Right lobe of liver (tissue), 6 donors: ENCODE results near the gene GGTA1. TPM values are rescaled to one million over a fixed set of nuclear protein-coding genes. Genes with fewer than 3 reads are reported as not detected.

ENCODE experiments used
- ATAC-seq, 4 donors: fragments of 200-7000 bp; cut with Tn5 transposase; one replicate each; pipeline ENCODE4 v1.9.1; 2020; ENCODE audit warnings: mild to moderate bottlenecking in 4 of 4, moderate library complexity in 4 of 4
- DNase-seq, 3 donors: peaks; one replicate each; pipeline ENCODE4 v3.0.0-alpha.2; 2020
- H3K27ac ChIP-seq, 3 donors: fragments of 200-600 bp; one replicate each; pipeline ENCODE4 v1.8.0; 2022
- H3K27me3 ChIP-seq, 2 donors: fragments of 200-600 bp; one replicate each; pipeline ENCODE4 v1.8.0; 2022
- H3K36me3 ChIP-seq, 4 donors: fragments of 200-600 bp; sonication (generic) in 1 of 4; one replicate each; pipeline versions ENCODE4 v1.5.1 to v1.8.0; 2017 to 2022; ENCODE audit warnings: control low read depth in 1 of 4
- H3K4me1 ChIP-seq, 4 donors: fragments of 200-600 bp; sonication (generic) in 1 of 4; one replicate each; pipeline versions ENCODE4 v1.5.1 to v1.8.0; 2017 to 2022; ENCODE audit warnings: control low read depth in 1 of 4
- H3K4me3 ChIP-seq, 3 donors: fragments of 200-600 bp; one replicate each; pipeline ENCODE4 v1.8.0; 2022
- H3K9me3 ChIP-seq, 4 donors: fragments of 200-600 bp; sonication (generic) in 1 of 4; one replicate each; pipeline versions ENCODE4 v1.5.1 to v1.8.0; 2017 to 2022; ENCODE audit warnings: control low read depth in 1 of 4
- POLR2A ChIP-seq: fragments of 450-650 bp; IDR thresholded peaks from one replicate; pipeline ENCODE4 v1.6.1; 2017; ENCODE audit warnings: antibody characterized with exemption, mild to moderate bottlenecking
- WGBS: methylation state at CpG from one replicate; pipeline ENCODE4 v1.1.6; 2018; ENCODE audit warnings: low coverage, low lambda C conversion rate; ENCODE audit not compliant: insufficient coverage; ENCODE audit errors: missing lambda C conversion rate; 5-methylcytosine and 5-hydroxymethylcytosine counted together
- intact Hi-C, 2 donors: fragments of 100-400 bp; cut with DNase I; formaldehyde crosslinking; loops; one replicate each; pipeline versions ENCODE4 v1.11.2 to v1.14.1; 2022
- total RNA-seq, 6 experiments: library from RNA; depleted of rRNA in 2 of 6; stranded (reverse); fragments of >200 nt in 2 of 6; fragmentation: NEBNext Ultra II Directional in 3 of 6; extraction: Animal tissue kit (Norgen Biotek cat#: 25700) in 3 of 6; gene quantifications; one replicate each; pipeline versions ENCODE4 v1.1.0 to v1.2.4, GENCODE V29; 2016 to 2023
- TF ChIP-seq, protein P1 (sequence below), 4 donors: fragments of 200-600 bp in 3 of 4; fragments of 450-650 bp in 1 of 4; IDR thresholded peaks; one replicate each; pipeline versions ENCODE4 v1.5.1 to v1.8.0; 2016 to 2022; ENCODE audit warnings: antibody characterized with exemption in 4 of 4, mild to moderate bottlenecking in 2 of 4
- donor health status: DM: no; HTN: yes; CAD: no.
- donor health status: DM: no; HTN: no; CAD: no.
- donor health status: DM: no; HTN: no; CAD: no.
- donor health status: DM: no; HTN: yes; CAD: no.
- donor health status: DM: no; HTN: yes; CAD: no.

The GGTA1 gene
- total RNA-seq, 6 experiments from 2014 or later = 0.43 to 3.5 (median 1.5) TPM

DNA sequence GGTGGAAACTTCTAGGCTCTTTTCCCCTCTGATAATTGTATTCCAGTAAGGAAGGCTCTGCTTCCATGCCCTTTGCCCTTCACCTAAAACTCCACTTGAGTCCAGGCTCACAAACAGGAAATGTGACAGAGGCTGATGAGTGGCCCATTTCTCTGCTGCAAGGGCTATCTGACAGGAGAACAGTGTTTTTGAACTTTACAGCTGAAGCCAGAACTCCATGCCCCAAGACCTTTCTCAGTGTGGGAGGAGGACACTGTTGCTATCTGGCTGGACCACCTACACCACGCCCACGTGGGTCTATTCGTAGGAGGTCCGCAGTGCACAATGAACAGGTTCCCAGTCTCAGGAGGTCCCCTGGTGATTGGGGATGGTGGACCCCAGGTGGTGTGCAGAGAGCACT is 13.6 kb downstream of the GGTA1 start:
- WGBS = 77% methylated on average over 4 of the region's 4 CpGs
- H3K36me3 ChIP-seq = no peaks in the 10 kb centered on the region
- H3K27ac ChIP-seq = peak overlapping the region; percentile 26 to 60 (median 34)
- intact Hi-C loops = no loop called here
- TF ChIP-seq POLR2A = no peak
- TF ChIP-seq, protein P1, sequence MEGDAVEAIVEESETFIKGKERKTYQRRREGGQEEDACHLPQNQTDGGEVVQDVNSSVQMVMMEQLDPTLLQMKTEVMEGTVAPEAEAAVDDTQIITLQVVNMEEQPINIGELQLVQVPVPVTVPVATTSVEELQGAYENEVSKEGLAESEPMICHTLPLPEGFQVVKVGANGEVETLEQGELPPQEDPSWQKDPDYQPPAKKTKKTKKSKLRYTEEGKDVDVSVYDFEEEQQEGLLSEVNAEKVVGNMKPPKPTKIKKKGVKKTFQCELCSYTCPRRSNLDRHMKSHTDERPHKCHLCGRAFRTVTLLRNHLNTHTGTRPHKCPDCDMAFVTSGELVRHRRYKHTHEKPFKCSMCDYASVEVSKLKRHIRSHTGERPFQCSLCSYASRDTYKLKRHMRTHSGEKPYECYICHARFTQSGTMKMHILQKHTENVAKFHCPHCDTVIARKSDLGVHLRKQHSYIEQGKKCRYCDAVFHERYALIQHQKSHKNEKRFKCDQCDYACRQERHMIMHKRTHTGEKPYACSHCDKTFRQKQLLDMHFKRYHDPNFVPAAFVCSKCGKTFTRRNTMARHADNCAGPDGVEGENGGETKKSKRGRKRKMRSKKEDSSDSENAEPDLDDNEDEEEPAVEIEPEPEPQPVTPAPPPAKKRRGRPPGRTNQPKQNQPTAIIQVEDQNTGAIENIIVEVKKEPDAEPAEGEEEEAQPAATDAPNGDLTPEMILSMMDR (IDR thresholded peaks at IDR 0.05) = no peak
- no peaks in the 10 kb centered on the region for H3K27me3 ChIP-seq
- DNase-seq = no peak
- no peak overlapping the region for H3K4me3 ChIP-seq
- H3K4me1 ChIP-seq = peaks cover 0 to 4% (median 1%) of the 10 kb centered on the region in 4 donors
- ATAC-seq = peak; percentile 53 to 84 (median 78)
- H3K9me3 ChIP-seq = no peaks in the 10 kb centered on the region

DNA sequence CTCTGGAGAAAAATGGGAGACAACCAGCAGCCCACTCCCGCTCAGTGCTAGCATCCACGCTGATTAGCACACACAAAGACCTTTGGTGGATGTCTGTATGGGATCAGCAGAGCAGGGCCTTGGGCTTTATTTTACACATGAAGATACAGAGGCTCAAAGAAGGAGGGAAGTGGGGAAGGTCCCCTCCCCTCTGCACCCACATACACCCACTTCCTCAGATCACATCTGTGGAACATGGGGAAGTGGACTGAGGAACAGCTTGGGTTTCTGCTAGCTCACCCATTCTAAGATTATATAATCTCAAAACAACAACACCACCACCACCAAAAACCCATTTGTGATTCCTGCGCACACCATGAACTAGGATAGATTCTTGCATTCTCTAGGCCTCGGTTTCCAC is 14.0 kb downstream of the GGTA1 start:
- no peak for DNase-seq
- Histone ChIP-seq H3K27ac (peak overlapping the region; percentile 26 to 60 (median 34)), H3K4me1 (peaks cover 0 to 4% (median 1%) of the 10 kb centered on the region in 4 donors), H3K9me3 (no peaks in the 10 kb centered on the region), H3K36me3 (no peaks in the 10 kb centered on the region), H3K4me3 (no peak overlapping the region), H3K27me3 (no peaks in the 10 kb centered on the region)
- peak; percentile 55 to 72 (median 65) for ATAC-seq
- no peak for TF ChIP-seq POLR2A
- TF ChIP-seq, protein P1 (IDR thresholded peaks at IDR 0.05) = no peak
- intact Hi-C loops = no loop called here
- 71% methylated on average over 3 of the region's 4 CpGs for WGBS

DNA sequence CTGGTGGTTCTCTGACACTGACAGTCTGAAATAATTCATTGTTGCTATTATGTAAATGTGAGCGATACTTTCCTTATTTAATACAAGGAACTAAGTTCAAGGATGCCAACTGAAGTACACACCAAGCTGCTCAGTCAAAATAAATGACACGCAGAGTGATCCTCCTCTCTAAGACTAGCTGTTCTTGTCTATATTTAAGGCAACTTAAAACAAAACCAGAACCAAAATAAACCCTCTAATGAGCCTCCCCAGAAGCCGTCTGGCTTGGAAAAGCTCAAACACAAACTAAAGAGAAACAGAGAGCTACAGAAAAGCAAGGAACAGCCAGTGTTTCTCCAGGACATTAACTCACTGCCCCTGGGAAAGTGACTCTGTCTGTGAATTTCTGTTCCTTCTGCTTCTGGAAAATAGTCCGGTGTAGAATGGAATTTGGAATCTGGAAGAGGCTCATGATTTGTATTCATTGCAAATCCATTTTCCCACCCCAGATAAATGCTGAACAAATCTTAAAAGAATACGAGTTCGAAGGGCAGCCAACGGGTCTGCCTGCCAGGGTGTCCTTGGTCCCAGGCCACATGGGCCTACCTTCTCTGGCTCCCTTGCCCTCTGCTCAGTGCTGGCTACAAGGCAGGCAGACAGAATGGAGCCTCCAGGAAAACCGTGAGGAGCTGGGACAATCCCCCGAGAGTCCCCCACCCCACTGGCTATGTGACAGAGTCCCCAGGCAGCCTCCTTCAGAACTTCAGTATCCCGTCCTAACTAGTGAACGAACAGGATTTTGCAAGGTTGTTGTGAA is 14.8 kb downstream of the GGTA1 start:
- intact Hi-C loops = no loop called here
- 50% methylated on average over 10 of the region's 11 CpGs for WGBS
- Histone ChIP-seq H3K36me3 (no peaks in the 10 kb centered on the region), H3K9me3 (no peaks in the 10 kb centered on the region), H3K4me3 (no peak overlapping the region), H3K27ac (peak overlapping the region; percentile 26 to 60 (median 34)), H3K27me3 (no peaks in the 10 kb centered on the region), H3K4me1 (peaks cover 0 to 4% (median 1%) of the 10 kb centered on the region in 4 donors)
- ATAC-seq (peak in 3 of 4 donors; percentile 8 to 24 (median 15)), DNase-seq (no peak)
- no peak for TF ChIP-seq POLR2A
- TF ChIP-seq, protein P1 (IDR thresholded peaks at IDR 0.05) = no peak

DNA sequence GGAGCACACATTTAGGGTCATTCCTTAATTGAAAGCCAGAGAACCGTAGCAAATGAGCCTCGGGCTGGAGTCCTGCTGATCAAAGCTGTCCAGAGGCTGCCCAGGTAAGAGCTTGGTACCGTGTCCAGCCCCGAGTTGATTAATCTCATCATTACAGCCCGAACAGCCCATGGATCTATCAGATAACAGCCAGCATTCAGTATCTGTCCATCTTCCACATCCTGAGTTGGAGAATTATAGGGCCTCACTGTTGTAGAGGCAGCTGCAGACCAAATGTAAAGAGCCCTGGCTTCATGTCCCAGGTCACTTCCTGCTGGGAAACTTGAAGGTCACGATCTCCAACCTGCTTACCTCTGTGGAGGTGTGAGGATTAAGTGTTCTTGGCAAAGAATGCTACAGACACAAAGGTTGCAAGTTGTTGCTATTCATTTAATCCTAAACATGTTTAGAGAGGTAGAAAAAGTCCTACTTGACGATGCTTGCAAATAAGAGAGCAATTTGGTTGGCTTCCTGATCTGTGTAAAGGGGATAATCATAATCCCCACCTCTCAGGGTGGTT is 16.1 kb downstream of the GGTA1 start:
- DNase-seq = no peak
- Histone ChIP-seq H3K36me3 (no peaks in the 10 kb centered on the region), H3K4me1 (peaks cover 0 to 4% (median 1%) of the 10 kb centered on the region in 4 donors), H3K4me3 (no peak overlapping the region), H3K27me3 (no peaks in the 10 kb centered on the region), H3K27ac (no peak overlapping the region), H3K9me3 (no peaks in the 10 kb centered on the region)
- 70% methylated on average over 5 of the region's 7 CpGs for WGBS
- intact Hi-C loops = no loop called here
- TF ChIP-seq, protein P1 (IDR thresholded peaks at IDR 0.05) = no peak
- TF ChIP-seq POLR2A = no peak
- ATAC-seq = no peak
